KG1 (cell line): ENCODE results near the gene PAK1.

Experiments used
- DNase-seq: peaks from one replicate; lab custom pipeline; 2025; lab: John Stamatoyannopoulos, UW

Gene PAK1

DNA sequence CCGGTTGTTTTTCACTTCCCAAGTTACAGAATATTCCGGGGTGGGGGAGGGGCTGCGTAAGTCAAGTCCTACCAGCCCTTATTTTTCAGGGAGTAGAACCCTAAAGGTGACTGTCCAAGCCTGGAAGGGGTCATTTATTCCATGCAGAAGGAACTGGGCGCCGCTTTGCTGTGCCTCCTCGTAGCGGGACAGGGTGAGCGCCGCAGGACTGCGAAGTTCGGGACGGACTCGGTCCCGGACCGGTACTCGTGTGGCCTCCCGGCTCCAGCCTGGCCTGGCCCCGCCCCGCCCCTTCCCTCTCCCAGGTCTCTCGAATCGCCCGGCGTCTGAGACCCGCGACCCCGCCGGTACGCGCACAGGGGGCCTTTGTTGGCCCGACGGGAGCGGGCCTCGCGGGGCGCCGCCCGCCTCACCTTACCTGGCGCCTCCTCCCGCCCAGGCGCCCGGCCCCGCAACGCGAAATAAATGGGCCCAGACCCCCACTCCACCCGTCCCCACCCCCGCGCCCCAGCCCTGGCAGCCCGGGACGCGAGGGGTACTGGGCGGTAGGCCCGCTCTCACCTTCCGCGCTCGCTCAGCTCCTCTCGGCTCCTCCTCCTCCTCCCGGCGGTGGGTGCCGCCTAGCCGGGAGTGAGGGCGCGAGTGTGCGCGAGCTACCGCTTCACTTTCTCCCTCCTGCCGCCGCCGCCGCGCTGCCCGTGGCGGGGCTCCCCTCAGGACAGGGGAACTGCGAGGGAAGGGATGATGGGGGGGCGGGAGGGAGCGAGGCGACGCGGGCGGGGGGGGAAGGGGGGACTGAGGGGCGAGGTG is 698 bp downstream of the PAK1 start:
- DNase-seq, result no peak

GRCh38 chr11:77471558-77472193 is 2.2 kb downstream of the PAK1 start:
- peak; percentile 16 for DNase-seq

DNA sequence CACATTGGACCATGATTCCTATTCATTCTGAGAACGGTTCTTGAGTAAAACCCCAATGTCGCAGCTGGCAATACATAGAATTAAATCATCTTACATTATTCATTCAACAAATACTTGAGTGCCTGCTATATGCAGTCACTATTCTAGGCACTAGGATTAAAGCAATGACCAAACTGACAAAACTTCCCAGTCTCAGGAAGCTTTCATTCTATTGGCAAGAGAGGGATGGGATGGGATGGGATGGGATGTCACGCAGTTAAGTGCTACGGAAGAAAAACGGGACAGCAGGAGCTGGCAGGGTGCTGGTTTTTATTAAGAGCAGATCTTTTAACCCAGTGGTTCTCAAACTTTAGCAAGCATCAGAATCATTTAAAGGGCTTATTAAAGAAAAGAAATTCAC is 2.9 kb downstream of the PAK1 start:
- DNase-seq, result no peak

GRCh38 chr11:77470504-77470903 is 3.4 kb downstream of the PAK1 start:
- DNase-seq, result no peak

GRCh38 chr11:77468527-77468926 is 5.4 kb downstream of the PAK1 start:
- DNase-seq, result no peak

DNA sequence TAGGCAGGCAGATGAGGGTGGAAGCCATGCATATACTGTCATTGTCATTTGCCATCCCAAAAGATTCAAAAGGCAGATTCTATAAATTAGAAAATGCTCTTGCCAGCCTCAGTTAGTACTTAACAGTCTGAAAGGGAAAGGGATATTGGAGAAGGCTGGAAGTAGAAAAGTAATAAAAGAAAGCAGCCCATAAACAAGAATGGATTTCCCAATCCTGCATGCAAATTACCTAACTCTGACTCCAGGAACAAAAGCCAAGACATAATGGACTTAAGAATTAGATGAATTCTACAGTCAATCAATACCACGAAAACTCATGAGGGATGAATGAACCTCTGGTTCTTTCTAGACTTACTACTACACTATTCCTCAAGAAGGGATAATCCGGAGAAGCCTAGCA is 5.9 kb downstream of the PAK1 start:
- no peak for DNase-seq

GRCh38 chr11:77467233-77467632 is 6.7 kb downstream of the PAK1 start:
- DNase-seq, result no peak

DNA sequence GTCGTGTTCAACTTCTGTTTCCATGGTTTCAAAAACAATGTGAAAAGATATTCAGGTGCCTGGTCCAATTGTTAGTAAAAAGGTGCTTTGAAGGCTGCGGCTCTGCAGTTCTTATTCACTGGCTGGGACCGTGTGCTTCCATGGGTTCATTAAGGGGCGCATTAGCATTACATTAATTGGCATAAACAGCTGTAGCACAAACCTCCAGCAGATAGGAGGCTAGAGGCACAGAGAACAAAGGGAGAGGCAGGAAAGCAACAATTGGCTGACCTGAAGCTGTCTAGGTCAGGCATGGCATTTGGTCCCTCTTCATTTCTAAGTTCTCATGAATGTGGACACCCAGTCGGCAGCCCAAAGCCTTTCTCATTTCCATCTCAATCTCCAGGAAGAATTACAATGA is 16.6 kb downstream of the PAK1 start:
- no peak for DNase-seq

GRCh38 chr11:77455740-77456139 is 18.2 kb downstream of the PAK1 start:
- no peak for DNase-seq

GRCh38 chr11:77454867-77455655 is 18.8 kb downstream of the PAK1 start:
- no peak for DNase-seq

DNA sequence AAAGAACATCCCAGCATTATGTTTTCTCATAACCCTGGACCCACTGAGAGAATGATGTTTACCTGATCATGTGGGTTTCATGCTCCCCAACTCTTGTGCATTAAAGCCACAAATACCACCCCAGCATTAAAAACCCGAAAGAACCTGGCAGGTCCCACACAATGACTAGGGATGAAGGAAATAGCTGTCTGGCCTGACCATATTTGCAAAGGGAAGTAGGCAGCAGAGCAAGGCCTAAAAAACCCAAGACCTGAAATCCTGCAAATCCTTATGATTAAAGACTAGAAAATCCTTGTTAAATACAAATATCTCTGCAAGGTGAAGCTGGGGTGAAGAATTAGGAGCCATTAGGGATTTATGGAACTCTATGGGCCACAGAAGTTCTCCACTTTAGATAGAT is 23.7 kb downstream of the PAK1 start:
- DNase-seq, result no peak

GRCh38 chr11:77449784-77450183 is 24.1 kb downstream of the PAK1 start:
- DNase-seq, result no peak

GRCh38 chr11:77449060-77449521 is 24.8 kb downstream of the PAK1 start:
- DNase-seq, result peak; percentile 52

DNA sequence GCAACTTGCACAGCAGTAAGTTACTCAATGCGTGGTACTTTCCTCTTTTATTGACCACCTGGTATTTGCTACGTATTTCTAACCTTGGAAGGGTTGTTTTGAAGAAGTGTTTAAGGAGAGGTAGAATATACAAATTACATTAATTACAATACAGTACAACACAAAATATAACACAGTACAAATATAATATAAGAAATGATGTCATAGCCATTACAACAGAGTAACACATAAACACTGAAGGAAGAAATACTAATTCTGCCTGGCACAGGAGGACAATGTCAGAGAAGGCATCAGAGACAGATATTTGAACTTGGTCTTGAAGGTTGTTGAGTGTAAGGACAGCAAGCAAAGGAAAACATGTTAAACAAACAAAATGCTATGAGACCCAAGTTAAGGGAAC is 25.6 kb downstream of the PAK1 start:
- DNase-seq, result no peak

GRCh38 chr11:77446911-77447629 is 26.8 kb downstream of the PAK1 start:
- DNase-seq, result no peak

GRCh38 chr11:77444261-77444660 is 29.6 kb downstream of the PAK1 start:
- DNase-seq, result no peak

GRCh38 chr11:77442394-77443053 is 31.4 kb downstream of the PAK1 start:
- no peak for DNase-seq

DNA sequence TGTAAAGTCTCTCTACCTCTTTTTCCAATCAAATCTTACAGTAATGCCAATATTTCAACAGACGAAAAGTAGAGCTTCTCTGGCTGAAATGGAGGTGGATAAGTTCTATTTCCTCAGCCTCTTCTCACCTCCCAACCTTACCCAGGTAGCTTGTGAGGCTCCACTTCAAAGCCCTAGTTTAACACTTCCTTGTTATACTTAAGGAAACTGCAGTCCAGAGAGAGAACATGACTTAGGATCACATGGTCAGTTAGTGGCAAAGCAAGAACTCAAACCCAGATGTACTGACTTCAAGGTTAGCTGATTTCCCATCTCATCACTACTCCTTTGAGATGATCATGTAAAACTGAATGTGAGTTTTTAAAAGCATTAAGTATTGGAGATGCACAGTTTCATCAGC is 32.5 kb downstream of the PAK1 start:
- no peak for DNase-seq

GRCh38 chr11:77440678-77441077 is 33.2 kb downstream of the PAK1 start:
- DNase-seq, result no peak

DNA sequence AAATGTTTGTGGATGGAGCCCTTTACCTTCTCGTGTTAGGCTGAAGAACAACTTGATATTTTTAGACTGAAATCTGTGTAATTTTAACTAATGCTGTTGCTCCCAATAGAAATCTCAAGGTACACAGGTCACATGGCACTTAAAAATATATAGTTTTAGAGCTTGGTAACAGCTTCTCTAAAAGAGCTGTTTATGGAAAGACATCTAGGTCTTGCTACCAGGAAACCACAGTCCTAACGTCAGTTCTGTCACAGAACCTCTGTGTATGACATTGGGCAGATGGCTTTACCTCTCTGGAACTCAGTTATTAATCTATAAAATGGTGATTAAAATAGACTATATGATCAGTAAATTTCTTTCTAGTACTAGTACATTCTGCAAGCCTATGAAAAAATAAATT is 35.4 kb downstream of the PAK1 start:
- no peak for DNase-seq

GRCh38 chr11:77436969-77437368 is 36.9 kb downstream of the PAK1 start:
- no peak for DNase-seq

- no peak for DNase-seq
These were observed 37.4 kb downstream of the PAK1 start for GRCh38 chr11:77436506-77436905.
